Body of pancreas (tissue), 4 donors: ENCODE measurements around the gene KIF26A. TPM values are rescaled to one million over a fixed set of nuclear protein-coding genes. Genes with fewer than 3 reads are reported as not detected.
"Not testable (repeated sequence)": the region's sequence is repeated elsewhere in the genome, so short reads cannot be mapped to it uniquely, and the experiment has no call there.

Experiments used
- ATAC-seq: fragments of 150-250 bp; one replicate; pipeline ENCODE4 v1.9.1; 2016
- DNase-seq, 4 donors: peaks; one replicate each; pipeline ENCODE4 v3.0.0-alpha.2; 2019
- H3K27ac ChIP-seq, 4 donors: fragments of 200-600 bp; sonication (generic); 1 replicate in 3 of 4; 2 replicates in 1 of 4; pipeline versions ENCODE4 v1.5.1 to v1.6.1; 2016 to 2019; ENCODE audit warnings: mild to moderate bottlenecking in 1 of 4, mixed read lengths in 1 of 4, moderate library complexity in 1 of 4
- H3K27me3 ChIP-seq, 2 donors: fragments of 200-600 bp; sonication (generic); one replicate each; pipeline ENCODE4 v1.6.0; 2016; ENCODE audit warnings: mild to moderate bottlenecking in 1 of 2
- H3K36me3 ChIP-seq, 2 donors: fragments of 200-600 bp; sonication (generic); replicated peaks in 1 of 2; 2 replicates each; pipeline ENCODE4 v1.5.1; 2016; ENCODE audit warnings: low read depth in 2 of 2; ENCODE audit not compliant: insufficient read depth in 1 of 2
- H3K4me1 ChIP-seq: fragments of 200-600 bp; sonication (generic); one replicate; pipeline ENCODE4 v1.6.0; 2016
- H3K4me3 ChIP-seq, 2 donors: fragments of 200-600 bp; sonication (generic); 1 replicate in 1 of 2; 2 replicates in 1 of 2; pipeline ENCODE4 v1.5.1; 2016 to 2019
- H3K9me3 ChIP-seq, 3 donors: fragments of 200-600 bp; sonication (generic); 1 replicate in 2 of 3; 2 replicates in 1 of 3; pipeline ENCODE4 v1.5.1; 2016
- POLR2A ChIP-seq, 3 donors: fragments of 450-650 bp; IDR thresholded peaks; one replicate each; pipeline ENCODE4 v1.6.1; 2016; ENCODE audit warnings: antibody characterized with exemption in 3 of 3, mild to moderate bottlenecking in 2 of 3
- WGBS, 2 donors: methylation state at CpG; one replicate each; pipeline ENCODE4 v1.1.5; 2017; 5-methylcytosine and 5-hydroxymethylcytosine counted together
- intact Hi-C: fragments of 100-400 bp; cut with DNase I; formaldehyde crosslinking; loops from one replicate; pipeline ENCODE4 v1.15.1; 2023
- total RNA-seq, 2 donors: library from RNA; depleted of rRNA; stranded (reverse); fragments of >200 nt; gene quantifications; one replicate each; pipeline ENCODE4 v1.1.0, GENCODE V29; 2016
- TF ChIP-seq, protein P1 (sequence below), 7 experiments: fragments of 450-650 bp in 4 of 7; fragments of 200-600 bp in 3 of 7; sonication (generic) in 3 of 7; IDR thresholded peaks; one replicate each; pipeline ENCODE4 v1.5.1; 2016 to 2019; ENCODE audit warnings: antibody characterized with exemption in 7 of 7

KIF26A gene
- total RNA-seq, 2 donors from 2014 or later = 14.8 to 17.1 TPM

GRCh38 chr14:104152246-104152575 is 13.8 kb downstream of the KIF26A start:
- 88% methylated on average over 11 of the region's 14 CpGs; no CpG with 5 or more reads in 1 of the 2 donors for WGBS, 2 donors
- DNase-seq (no peak), ATAC-seq (no peak)
- Histone ChIP-seq H3K9me3 (no peaks in the 10 kb centered on the region), H3K36me3 (no peaks in the 10 kb centered on the region), H3K4me3 (no peak overlapping the region), H3K27ac (peak overlapping the region in 2 of 4 donors; percentile 58 to 63), H3K27me3 (no peaks in the 10 kb centered on the region), H3K4me1 (peaks cover 47% of the 10 kb centered on the region)
- TF ChIP-seq, protein P1, sequence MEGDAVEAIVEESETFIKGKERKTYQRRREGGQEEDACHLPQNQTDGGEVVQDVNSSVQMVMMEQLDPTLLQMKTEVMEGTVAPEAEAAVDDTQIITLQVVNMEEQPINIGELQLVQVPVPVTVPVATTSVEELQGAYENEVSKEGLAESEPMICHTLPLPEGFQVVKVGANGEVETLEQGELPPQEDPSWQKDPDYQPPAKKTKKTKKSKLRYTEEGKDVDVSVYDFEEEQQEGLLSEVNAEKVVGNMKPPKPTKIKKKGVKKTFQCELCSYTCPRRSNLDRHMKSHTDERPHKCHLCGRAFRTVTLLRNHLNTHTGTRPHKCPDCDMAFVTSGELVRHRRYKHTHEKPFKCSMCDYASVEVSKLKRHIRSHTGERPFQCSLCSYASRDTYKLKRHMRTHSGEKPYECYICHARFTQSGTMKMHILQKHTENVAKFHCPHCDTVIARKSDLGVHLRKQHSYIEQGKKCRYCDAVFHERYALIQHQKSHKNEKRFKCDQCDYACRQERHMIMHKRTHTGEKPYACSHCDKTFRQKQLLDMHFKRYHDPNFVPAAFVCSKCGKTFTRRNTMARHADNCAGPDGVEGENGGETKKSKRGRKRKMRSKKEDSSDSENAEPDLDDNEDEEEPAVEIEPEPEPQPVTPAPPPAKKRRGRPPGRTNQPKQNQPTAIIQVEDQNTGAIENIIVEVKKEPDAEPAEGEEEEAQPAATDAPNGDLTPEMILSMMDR (IDR thresholded peaks at IDR 0.05) = no peak
- no peak for TF ChIP-seq POLR2A (IDR thresholded peaks at IDR 0.05)
- intact Hi-C loops = no loop called here

GRCh38 chr14:104152686-104153393 is 14.5 kb downstream of the KIF26A start:
- 85% methylated on average over 21 of the region's 21 CpGs; no CpG with 5 or more reads in 1 of the 2 donors for WGBS, 2 donors
- H3K4me3 ChIP-seq = no peak overlapping the region
- H3K36me3 ChIP-seq = no peaks in the 10 kb centered on the region
- H3K27me3 ChIP-seq = no peaks in the 10 kb centered on the region
- no peak overlapping the region for H3K27ac ChIP-seq
- intact Hi-C loops = no loop called here
- H3K4me1 ChIP-seq = peaks cover 43% of the 10 kb centered on the region
- H3K9me3 ChIP-seq = no peaks in the 10 kb centered on the region
- DNase-seq (peak in 2 of 4 donors; percentile 22 to 57), ATAC-seq (no peak)
- TF ChIP-seq, protein P1 (IDR thresholded peaks at IDR 0.05) = no peak
- TF ChIP-seq POLR2A (IDR thresholded peaks at IDR 0.05) = no peak

GRCh38 chr14:104153394-104153755 is 15.0 kb downstream of the KIF26A start:
- H3K27ac ChIP-seq, ATAC-seq, H3K9me3 ChIP-seq, H3K27me3 ChIP-seq, DNase-seq, intact Hi-C loops, H3K36me3 ChIP-seq, H3K4me3 ChIP-seq: not testable (repeated sequence)
- H3K4me1 ChIP-seq = peaks cover 38% of the 10 kb centered on the region
- WGBS, 2 donors = 43% methylated on average over 7 of the region's 7 CpGs; no CpG with 5 or more reads in 1 of the 2 donors

- intact Hi-C loops = no loop called here
- WGBS, 2 donors = 68% methylated on average over 7 of the region's 15 CpGs; no CpG with 5 or more reads in 1 of the 2 donors
- Histone ChIP-seq H3K9me3 (no peaks in the 10 kb centered on the region), H3K4me3 (no peak overlapping the region), H3K4me1 (peaks cover 39% of the 10 kb centered on the region), H3K36me3 (no peaks in the 10 kb centered on the region), H3K27ac (no peak overlapping the region), H3K27me3 (no peaks in the 10 kb centered on the region)
- no peak for ATAC-seq
- TF ChIP-seq, protein P1 (IDR thresholded peaks at IDR 0.05) = no peak
- no peak for TF ChIP-seq POLR2A (IDR thresholded peaks at IDR 0.05)
- no peak for DNase-seq
Measured at GRCh38 chr14:104154246-104154645, 15.9 kb downstream of the KIF26A start.

DNA sequence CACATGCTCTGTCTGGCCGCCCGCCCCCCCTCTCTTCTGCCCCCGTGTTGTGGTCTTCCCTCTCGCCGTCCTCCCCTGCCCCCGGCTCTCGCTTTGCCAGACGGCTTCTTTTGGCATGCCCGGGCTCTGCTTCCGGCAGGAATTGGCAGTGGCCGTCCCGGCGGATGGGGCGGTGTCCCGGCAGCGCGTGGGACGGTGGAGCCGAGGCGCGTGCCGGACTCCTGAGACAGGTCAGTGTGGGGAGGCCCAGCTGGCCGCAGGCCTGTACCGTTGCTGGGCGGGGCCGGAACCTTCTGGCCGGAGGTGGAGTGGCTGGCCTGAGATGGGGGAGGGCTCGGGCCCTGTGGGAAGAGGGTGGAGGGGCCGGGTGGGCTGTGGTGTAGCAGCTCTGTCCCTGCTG is 17.1 kb downstream of the KIF26A start:
- no peak for ATAC-seq
- intact Hi-C loops = no loop called here
- DNase-seq = no peak
- no peak for TF ChIP-seq POLR2A (IDR thresholded peaks at IDR 0.05)
- TF ChIP-seq, protein P1 (IDR thresholded peaks at IDR 0.05) = no peak
- Histone ChIP-seq H3K36me3 (no peaks in the 10 kb centered on the region), H3K9me3 (no peaks in the 10 kb centered on the region), H3K4me3 (no peak overlapping the region), H3K4me1 (peaks cover 31% of the 10 kb centered on the region), H3K27ac (no peak overlapping the region), H3K27me3 (no peaks in the 10 kb centered on the region)
- WGBS, 2 donors = 91 to 93% methylated on average over 22 to 25 of the region's 29 CpGs
